ENCODE measurements around the gene DNAJC16.
"Not testable (repeated sequence)": the region's sequence is repeated elsewhere in the genome, so short reads cannot be mapped to it uniquely, and the experiment has no call there.

DNAJC16 gene

DNA sequence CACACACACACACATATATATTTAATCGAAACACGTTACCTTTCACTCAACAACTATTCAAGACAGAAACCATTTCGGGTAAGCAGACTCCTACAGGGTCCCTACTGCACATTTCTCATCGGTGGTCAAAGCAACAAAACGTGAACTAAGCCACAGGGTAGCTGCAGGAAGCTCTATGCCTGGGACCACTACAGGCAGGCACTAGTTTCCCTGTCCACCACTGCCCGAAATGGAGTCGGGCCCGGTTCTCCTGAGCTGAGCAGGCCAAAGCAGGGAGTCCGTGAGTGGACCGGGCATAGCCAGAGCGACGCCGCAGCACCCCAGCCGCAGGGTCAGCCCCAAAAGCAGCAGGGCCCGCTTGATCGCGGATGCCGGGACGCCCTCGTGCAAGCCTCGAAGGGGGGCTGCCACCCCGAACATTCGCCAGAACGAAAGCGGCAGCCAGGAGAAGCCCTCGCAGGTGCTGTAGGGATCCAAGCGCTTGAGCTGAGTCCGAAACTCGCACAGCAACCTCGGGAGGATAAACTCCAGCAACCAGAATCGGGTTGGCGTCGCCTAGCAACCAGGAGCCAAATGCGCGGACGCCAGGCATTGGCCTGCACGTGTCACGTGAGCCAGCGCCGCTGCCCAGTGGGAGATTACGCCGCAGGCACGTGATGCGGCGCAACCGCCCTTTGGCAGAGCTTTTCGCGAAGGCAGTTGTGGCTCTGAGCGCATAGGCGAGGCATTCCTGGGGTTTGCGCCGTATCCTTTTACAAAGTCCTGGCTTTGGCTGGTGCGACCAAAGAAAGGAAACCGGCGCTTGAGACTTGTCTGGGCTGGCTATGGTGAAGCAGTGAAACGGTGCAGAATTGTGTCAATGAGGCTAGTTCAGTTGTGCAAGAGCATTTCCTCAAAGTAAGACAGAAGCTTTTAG is 76.7 kb downstream of the DNAJC16 start:
- no peaks in the 10 kb centered on the region for H3K9me3 ChIP-seq (ENCODE audit: control insufficient read depth, low read depth, low read length)
- no peak overlapping the region for H3K4me3 ChIP-seq (ENCODE audit: low read length)
- no peaks in the 10 kb centered on the region for H3K4me1 ChIP-seq (ENCODE audit: control insufficient read depth, low read depth, low read length)
- H3K9ac ChIP-seq (ENCODE audit: low read length), result no peak overlapping the region
- H3K36me3 ChIP-seq (ENCODE audit: control insufficient read depth, low read depth, low read length), result no peaks in the 10 kb centered on the region
- no peaks in the 10 kb centered on the region for H3K27me3 ChIP-seq (ENCODE audit: control insufficient read depth, insufficient read depth, low read length)
- H3K27ac ChIP-seq (ENCODE audit: low read length), result no peak overlapping the region

DNA sequence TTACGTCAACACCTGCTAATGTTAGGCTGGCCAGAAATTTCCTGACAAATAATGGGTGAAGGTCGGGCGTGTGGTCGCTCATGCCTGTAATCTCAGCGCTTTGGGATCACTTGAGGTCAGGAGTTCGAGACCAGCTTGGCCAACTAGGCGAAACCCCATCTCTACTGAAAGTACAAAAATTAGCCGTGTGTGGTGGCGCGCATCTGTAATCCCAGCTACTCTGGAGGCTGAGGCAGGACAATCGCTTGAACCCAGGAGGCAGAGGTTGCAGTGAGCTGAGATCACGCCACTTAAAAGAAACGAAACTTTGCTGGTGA is 77.3 kb downstream of the DNAJC16 start:
- not testable (repeated sequence) for H3K27ac ChIP-seq (ENCODE audit: low read length); H3K27me3 ChIP-seq (ENCODE audit: control insufficient read depth, insufficient read depth, low read length); H3K4me1 ChIP-seq (ENCODE audit: control insufficient read depth, low read depth, low read length); H3K9ac ChIP-seq (ENCODE audit: low read length); H3K4me3 ChIP-seq (ENCODE audit: low read length); H3K36me3 ChIP-seq (ENCODE audit: control insufficient read depth, low read depth, low read length); H3K9me3 ChIP-seq (ENCODE audit: control insufficient read depth, low read depth, low read length)

DNA sequence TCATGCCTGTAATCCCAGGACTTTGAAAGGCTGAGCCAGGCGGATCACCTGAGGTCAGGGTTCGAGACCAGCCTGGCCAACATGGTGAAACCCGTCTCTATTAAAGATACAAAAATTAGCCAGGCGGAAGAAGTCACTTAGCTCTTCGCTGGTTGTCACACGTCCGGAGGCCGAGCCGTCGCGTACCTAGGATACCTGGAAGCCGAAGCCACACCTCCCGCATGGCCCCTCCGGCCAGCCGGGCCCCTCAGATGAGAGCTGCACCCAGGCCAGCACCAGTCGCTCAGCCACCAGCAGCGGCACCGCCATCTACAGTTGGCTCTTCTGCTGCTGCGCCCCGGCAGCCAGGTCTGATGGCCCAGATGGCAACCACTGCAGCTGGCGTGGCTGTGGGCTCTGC is 77.8 kb downstream of the DNAJC16 start:
- not testable (repeated sequence) for H3K27ac ChIP-seq (ENCODE audit: low read length); H3K9me3 ChIP-seq (ENCODE audit: control insufficient read depth, low read depth, low read length); H3K9ac ChIP-seq (ENCODE audit: low read length); H3K36me3 ChIP-seq (ENCODE audit: control insufficient read depth, low read depth, low read length); H3K27me3 ChIP-seq (ENCODE audit: control insufficient read depth, insufficient read depth, low read length); H3K4me3 ChIP-seq (ENCODE audit: low read length); H3K4me1 ChIP-seq (ENCODE audit: control insufficient read depth, low read depth, low read length)

DNA sequence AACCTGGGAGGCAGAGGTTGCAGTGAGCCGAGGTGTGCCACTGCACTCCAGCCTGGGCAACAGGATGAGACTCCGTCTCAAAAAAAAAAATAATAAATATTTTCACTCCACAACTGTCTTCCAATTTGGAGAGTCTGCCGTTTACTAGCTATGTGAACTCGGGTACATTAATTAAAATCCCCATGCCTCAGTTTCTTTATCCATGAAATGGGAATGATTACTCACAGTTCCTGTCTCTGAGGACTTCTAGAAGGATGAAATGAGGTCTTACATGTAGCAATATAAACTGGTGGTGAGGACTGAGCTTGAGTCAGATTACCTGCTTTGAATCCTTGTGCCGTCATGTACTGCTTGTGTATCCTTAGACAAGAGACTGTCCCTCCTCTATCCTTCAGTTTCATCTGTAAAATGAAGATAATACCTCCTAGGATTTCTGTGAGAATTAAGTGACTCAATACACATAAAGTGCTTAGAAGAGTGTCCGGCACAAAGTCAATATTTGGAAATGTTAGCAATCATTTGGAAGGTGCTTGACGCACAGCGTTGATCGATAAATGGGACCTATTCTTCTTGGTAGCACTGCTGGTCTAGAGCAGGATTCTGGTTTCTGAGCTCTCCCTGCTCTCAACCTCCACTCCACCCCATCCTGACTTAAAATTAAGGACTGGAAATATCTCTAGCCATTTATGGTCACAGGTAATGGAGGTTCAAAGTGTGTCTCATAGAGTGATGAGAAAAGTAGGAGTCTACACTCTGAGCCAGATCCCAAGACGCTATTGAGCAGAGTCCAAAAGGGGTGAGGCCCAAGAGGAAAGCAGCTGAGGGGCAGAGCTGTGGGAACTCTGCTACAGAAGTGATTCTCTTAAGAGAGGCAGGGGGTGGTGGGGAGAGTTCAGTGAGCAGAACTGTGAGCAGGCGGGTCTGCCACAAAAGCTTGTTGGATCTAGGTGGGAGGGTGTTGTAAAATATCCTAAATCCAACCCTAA is 79.0 kb downstream of the DNAJC16 start:
- H3K4me1 ChIP-seq (ENCODE audit: control insufficient read depth, low read depth, low read length), result no peaks in the 10 kb centered on the region
- no peak overlapping the region for H3K4me3 ChIP-seq (ENCODE audit: low read length)
- no peak overlapping the region for H3K27ac ChIP-seq (ENCODE audit: low read length)
- H3K9me3 ChIP-seq (ENCODE audit: control insufficient read depth, low read depth, low read length), result no peaks in the 10 kb centered on the region
- H3K27me3 ChIP-seq (ENCODE audit: control insufficient read depth, insufficient read depth, low read length), result no peaks in the 10 kb centered on the region
- no peak overlapping the region for H3K9ac ChIP-seq (ENCODE audit: low read length)
- H3K36me3 ChIP-seq (ENCODE audit: control insufficient read depth, low read depth, low read length), result no peaks in the 10 kb centered on the region

DNA sequence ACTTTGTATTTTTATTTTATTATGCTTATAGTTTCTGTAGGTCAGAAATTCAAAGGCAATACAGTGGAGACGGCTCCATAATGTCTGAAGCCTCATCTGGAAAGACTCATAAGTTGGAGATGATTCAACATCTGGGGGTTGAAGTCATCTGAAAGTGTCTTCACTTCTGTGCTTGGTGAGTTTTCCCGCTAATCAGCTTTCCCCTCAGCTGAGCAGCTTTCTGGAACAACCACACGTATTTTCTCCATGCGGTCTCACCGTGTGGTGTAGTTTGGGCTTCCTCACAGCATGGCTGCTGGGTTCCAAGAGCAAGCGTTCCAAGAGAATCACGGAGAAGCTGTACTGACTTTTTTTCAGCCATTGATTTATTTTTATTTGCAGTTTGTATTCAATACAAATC is 83.0 kb downstream of the DNAJC16 start:
- H3K27ac ChIP-seq (ENCODE audit: low read length), result no peak overlapping the region

DNA sequence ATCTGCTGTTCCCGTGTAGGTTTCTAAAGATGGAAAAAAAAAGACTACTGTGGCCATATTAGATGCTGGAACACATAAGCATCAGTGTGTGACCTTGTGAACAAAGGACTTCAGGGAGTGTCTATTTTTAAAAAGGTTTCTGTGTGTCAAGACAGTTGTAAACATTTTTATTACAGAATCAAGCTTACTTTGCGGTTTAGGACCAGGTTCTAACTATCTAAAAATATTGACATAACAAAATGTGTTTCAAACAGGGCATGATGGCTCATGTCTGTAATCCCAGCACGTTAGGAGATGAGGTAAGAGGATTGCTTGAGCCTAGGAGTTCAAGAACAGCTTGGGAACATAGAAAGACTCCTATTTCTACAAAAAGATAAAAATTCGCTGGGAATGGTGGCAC is 83.5 kb downstream of the DNAJC16 start:
- Histone ChIP-seq H3K27me3 (ENCODE audit: control insufficient read depth, insufficient read depth, low read length) (no peaks in the 10 kb centered on the region), H3K27ac (ENCODE audit: low read length) (no peak overlapping the region), H3K9ac (ENCODE audit: low read length) (no peak overlapping the region), H3K9me3 (ENCODE audit: control insufficient read depth, low read depth, low read length) (no peaks in the 10 kb centered on the region), H3K4me1 (ENCODE audit: control insufficient read depth, low read depth, low read length) (no peaks in the 10 kb centered on the region), H3K4me3 (ENCODE audit: low read length) (no peak overlapping the region), H3K36me3 (ENCODE audit: control insufficient read depth, low read depth, low read length) (no peaks in the 10 kb centered on the region)

More for the DNA sequence above, 83.0 kb downstream of the DNAJC16 start:
- Histone ChIP-seq H3K9me3 (ENCODE audit: control insufficient read depth, low read depth, low read length) (no peaks in the 10 kb centered on the region), H3K4me1 (ENCODE audit: control insufficient read depth, low read depth, low read length) (no peaks in the 10 kb centered on the region), H3K9ac (ENCODE audit: low read length) (no peak overlapping the region), H3K27me3 (ENCODE audit: control insufficient read depth, insufficient read depth, low read length) (no peaks in the 10 kb centered on the region), H3K4me3 (ENCODE audit: low read length) (no peak overlapping the region), H3K36me3 (ENCODE audit: control insufficient read depth, low read depth, low read length) (no peaks in the 10 kb centered on the region)

- H3K36me3 ChIP-seq (ENCODE audit: control insufficient read depth, low read depth, low read length), result no peaks in the 10 kb centered on the region
- peaks cover 9% of the 10 kb centered on the region for H3K4me1 ChIP-seq (ENCODE audit: control insufficient read depth, low read depth, low read length)
- no peak overlapping the region for H3K27ac ChIP-seq (ENCODE audit: low read length)
- no peaks in the 10 kb centered on the region for H3K27me3 ChIP-seq (ENCODE audit: control insufficient read depth, insufficient read depth, low read length)
- peak overlapping the region; percentile 72 for H3K4me3 ChIP-seq (ENCODE audit: low read length)
- no peak overlapping the region for H3K9ac ChIP-seq (ENCODE audit: low read length)
- no peaks in the 10 kb centered on the region for H3K9me3 ChIP-seq (ENCODE audit: control insufficient read depth, low read depth, low read length)
Measured at GRCh38 chr1:15616373-15617172, 89.9 kb downstream of the DNAJC16 start.

GRCh38 chr1:15617173-15618076 is 90.8 kb downstream of the DNAJC16 start, which contains the start of gene DDI2:
Gene DDI2 (plus strand): TSS chr1:15617458. CDS start chr1:15617671, 213 bp downstream.
- H3K27ac ChIP-seq (ENCODE audit: low read length), result peak within 1 kb of the TSS; percentile 55
- H3K4me1 ChIP-seq (ENCODE audit: control insufficient read depth, low read depth, low read length), result peaks cover 9% of the 10 kb centered on the region
- H3K36me3 ChIP-seq (ENCODE audit: control insufficient read depth, low read depth, low read length), result no peaks in the 10 kb centered on the region
- no peaks in the 10 kb centered on the region for H3K27me3 ChIP-seq (ENCODE audit: control insufficient read depth, insufficient read depth, low read length)
- peak within 1 kb of the TSS; percentile 99 for H3K4me3 ChIP-seq (ENCODE audit: low read length)
- no peaks in the 10 kb centered on the region for H3K9me3 ChIP-seq (ENCODE audit: control insufficient read depth, low read depth, low read length)
- H3K9ac ChIP-seq (ENCODE audit: low read length), result peak within 1 kb of the TSS; percentile 90

DNA sequence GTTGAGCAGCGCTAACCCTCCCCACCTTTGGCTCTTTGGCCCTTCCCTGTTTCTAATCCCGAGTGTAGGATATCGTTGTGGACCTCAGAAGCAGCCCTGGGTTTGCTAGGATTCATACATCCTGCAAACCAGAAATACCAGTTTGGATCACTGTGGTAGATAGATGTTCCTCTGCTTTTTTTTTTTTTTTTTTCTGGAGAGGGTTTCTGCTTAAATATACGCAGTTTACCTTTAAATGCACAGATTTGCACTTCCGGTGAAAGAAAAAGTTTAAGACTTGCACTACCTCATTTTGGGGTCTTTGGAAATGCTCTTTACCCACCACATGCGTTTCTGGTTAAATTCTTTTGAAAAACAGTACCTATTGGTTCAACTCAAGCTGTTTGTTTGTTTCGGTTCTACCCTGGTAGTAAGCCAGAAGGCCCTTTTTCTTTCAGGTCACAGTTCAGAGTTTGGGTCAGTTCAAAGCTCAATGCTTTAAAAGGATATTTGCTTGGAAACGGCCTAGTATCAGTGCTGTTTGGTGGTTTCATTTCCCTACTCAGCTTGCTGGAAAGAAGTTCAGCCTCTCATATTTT is 91.5 kb downstream of the DNAJC16 start:
- H3K4me3 ChIP-seq (ENCODE audit: low read length), result peak overlapping the region; percentile 99
- no peaks in the 10 kb centered on the region for H3K27me3 ChIP-seq (ENCODE audit: control insufficient read depth, insufficient read depth, low read length)
- H3K9me3 ChIP-seq (ENCODE audit: control insufficient read depth, low read depth, low read length), result no peaks in the 10 kb centered on the region
- no peaks in the 10 kb centered on the region for H3K36me3 ChIP-seq (ENCODE audit: control insufficient read depth, low read depth, low read length)
- H3K9ac ChIP-seq (ENCODE audit: low read length), result peak overlapping the region; percentile 90
- H3K4me1 ChIP-seq (ENCODE audit: control insufficient read depth, low read depth, low read length), result peaks cover 9% of the 10 kb centered on the region
- H3K27ac ChIP-seq (ENCODE audit: low read length), result peak overlapping the region; percentile 55

Data from iPS-18a (cell line).